ENCODE measurements around the gene ILDR2. TPM values are rescaled to one million over a fixed set of nuclear protein-coding genes. Genes with fewer than 3 reads are reported as not detected.

ILDR2 gene
- total RNA-seq, 2 donors from 2014 or later: 1.00 to 1.4 TPM

- Histone ChIP-seq H3K9ac (ENCODE audit: extremely low read depth, low read length, poor library complexity, severe bottlenecking) (no peak overlapping the region), H3K27me3 (ENCODE audit: control insufficient read depth, insufficient read depth, low read length, poor library complexity, severe bottlenecking) (no peaks in the 10 kb centered on the region), H3K36me3 (ENCODE audit: control insufficient read depth, insufficient read depth, low read length) (no peaks in the 10 kb centered on the region), H3K27ac (ENCODE audit: low read depth, low read length) (no peak overlapping the region), H3K9me3 (ENCODE audit: control insufficient read depth, low read length) (no peaks in the 10 kb centered on the region), H3K4me1 (ENCODE audit: control insufficient read depth, insufficient read depth, low read length) (no peaks in the 10 kb centered on the region), H3K4me3 (ENCODE audit: low read length) (no peak overlapping the region)
- no peak for DNase-seq
- Mint-ChIP-seq H3K4me1 (peaks cover 10% of the 10 kb centered on the region), H3K36me3 (ENCODE audit: low read depth) (no peaks in the 10 kb centered on the region), H3K27ac (no peak overlapping the region), H3K27me3 (ENCODE audit: insufficient read depth) (peaks cover 14% of the 10 kb centered on the region), H3K9me3 (no peaks in the 10 kb centered on the region), H3K4me3 (no peak overlapping the region)
- 90 to 100% methylated on average over 1 to 2 of the region's 2 CpGs for WGBS, 2 experiments (ENCODE audit: insufficient coverage in 1 of 2, insufficient read length in 1 of 2)
- TF ChIP-seq CTCF (conservative IDR thresholded peaks at IDR 0.05): no peak
Measured at GRCh38 chr1:166956057-166956850, 19.1 kb downstream of the ILDR2 start.

- Mint-ChIP-seq H3K4me1 (peaks cover 14% of the 10 kb centered on the region), H3K36me3 (ENCODE audit: low read depth) (no peaks in the 10 kb centered on the region), H3K4me3 (no peak overlapping the region), H3K9me3 (no peaks in the 10 kb centered on the region), H3K27ac (no peak overlapping the region), H3K27me3 (ENCODE audit: insufficient read depth) (peaks cover 14% of the 10 kb centered on the region)
- Histone ChIP-seq H3K27me3 (ENCODE audit: control insufficient read depth, insufficient read depth, low read length, poor library complexity, severe bottlenecking) (peaks cover 6% of the 10 kb centered on the region), H3K4me3 (ENCODE audit: low read length) (no peak overlapping the region), H3K36me3 (ENCODE audit: control insufficient read depth, insufficient read depth, low read length) (no peaks in the 10 kb centered on the region), H3K27ac (ENCODE audit: low read depth, low read length) (peak overlapping the region; percentile 67), H3K9ac (ENCODE audit: extremely low read depth, low read length, poor library complexity, severe bottlenecking) (no peak overlapping the region), H3K9me3 (ENCODE audit: control insufficient read depth, low read length) (no peaks in the 10 kb centered on the region), H3K4me1 (ENCODE audit: control insufficient read depth, insufficient read depth, low read length) (no peaks in the 10 kb centered on the region)
- no peak for DNase-seq
- no peak for TF ChIP-seq CTCF (conservative IDR thresholded peaks at IDR 0.05)
Measured at GRCh38 chr1:166953491-166953890, 21.8 kb downstream of the ILDR2 start.

GRCh38 chr1:166952002-166952746 lies 23.2 kb downstream of the ILDR2 start:
- peak overlapping the region; percentile 67 for H3K27ac ChIP-seq (ENCODE audit: low read depth, low read length)
- Mint-ChIP-seq H3K4me3 (no peak overlapping the region), H3K36me3 (ENCODE audit: low read depth) (no peaks in the 10 kb centered on the region), H3K9me3 (no peaks in the 10 kb centered on the region), H3K27me3 (ENCODE audit: insufficient read depth) (peaks cover 27% of the 10 kb centered on the region), H3K4me1 (peaks cover 14% of the 10 kb centered on the region), H3K27ac (no peak overlapping the region)
- no peak overlapping the region for H3K4me3 ChIP-seq (ENCODE audit: low read length)
- no peak overlapping the region for H3K9ac ChIP-seq (ENCODE audit: extremely low read depth, low read length, poor library complexity, severe bottlenecking)
- WGBS, 2 experiments (ENCODE audit: insufficient coverage in 1 of 2, insufficient read length in 1 of 2): 62% methylated on average over 3 to 4 of the region's 4 CpGs
- H3K4me1 ChIP-seq (ENCODE audit: control insufficient read depth, insufficient read depth, low read length): no peaks in the 10 kb centered on the region
- no peaks in the 10 kb centered on the region for H3K9me3 ChIP-seq (ENCODE audit: control insufficient read depth, low read length)
- peaks cover 19% of the 10 kb centered on the region for H3K27me3 ChIP-seq (ENCODE audit: control insufficient read depth, insufficient read depth, low read length, poor library complexity, severe bottlenecking)
- TF ChIP-seq CTCF (conservative IDR thresholded peaks at IDR 0.05): no peak
- no peaks in the 10 kb centered on the region for H3K36me3 ChIP-seq (ENCODE audit: control insufficient read depth, insufficient read depth, low read length)
- no peak for DNase-seq
